GM12891 (cell line): ENCODE data around the gene NNAT.

Source experiments
- POLR2A ChIP-seq: IDR thresholded peaks from 2 replicates; pipeline ENCODE4 v1.6.1; 2011; ENCODE audit warnings: low read depth, low read length, control low read depth
- TAF1 ChIP-seq: IDR thresholded peaks from 2 replicates; pipeline ENCODE4 v1.6.1; 2011; ENCODE audit warnings: low read depth, low read length, control low read depth

DNA sequence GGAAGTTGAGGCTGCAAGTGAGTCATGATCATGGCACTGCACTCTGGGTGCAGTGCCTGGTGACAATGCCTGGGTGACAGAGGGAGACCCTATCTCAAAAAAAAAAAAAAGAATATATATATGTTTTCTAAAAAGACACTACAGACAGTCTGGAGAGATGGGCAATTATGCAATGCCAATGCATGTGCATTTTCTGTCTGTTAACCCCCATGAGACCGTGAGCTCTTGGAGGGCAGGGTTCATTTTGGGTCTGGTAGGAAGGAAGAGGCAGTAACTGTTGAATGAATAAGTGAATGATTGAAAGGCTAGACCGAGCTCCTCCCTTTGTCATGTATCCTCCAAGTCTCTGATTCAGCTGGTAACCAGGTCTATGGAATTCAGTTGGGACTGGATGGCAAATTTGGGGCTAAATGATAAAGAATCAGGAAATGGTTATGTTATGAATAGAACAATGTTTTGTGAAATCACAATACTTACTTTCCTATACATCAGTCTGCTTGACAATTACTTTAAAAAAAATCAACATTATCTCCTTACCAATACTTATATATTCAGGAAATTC is 12.2 kb downstream of the NNAT start:
- TF ChIP-seq POLR2A (no peak), TAF1 (no peak)
